ENCODE results near the gene HES5.

Gene HES5

DNA sequence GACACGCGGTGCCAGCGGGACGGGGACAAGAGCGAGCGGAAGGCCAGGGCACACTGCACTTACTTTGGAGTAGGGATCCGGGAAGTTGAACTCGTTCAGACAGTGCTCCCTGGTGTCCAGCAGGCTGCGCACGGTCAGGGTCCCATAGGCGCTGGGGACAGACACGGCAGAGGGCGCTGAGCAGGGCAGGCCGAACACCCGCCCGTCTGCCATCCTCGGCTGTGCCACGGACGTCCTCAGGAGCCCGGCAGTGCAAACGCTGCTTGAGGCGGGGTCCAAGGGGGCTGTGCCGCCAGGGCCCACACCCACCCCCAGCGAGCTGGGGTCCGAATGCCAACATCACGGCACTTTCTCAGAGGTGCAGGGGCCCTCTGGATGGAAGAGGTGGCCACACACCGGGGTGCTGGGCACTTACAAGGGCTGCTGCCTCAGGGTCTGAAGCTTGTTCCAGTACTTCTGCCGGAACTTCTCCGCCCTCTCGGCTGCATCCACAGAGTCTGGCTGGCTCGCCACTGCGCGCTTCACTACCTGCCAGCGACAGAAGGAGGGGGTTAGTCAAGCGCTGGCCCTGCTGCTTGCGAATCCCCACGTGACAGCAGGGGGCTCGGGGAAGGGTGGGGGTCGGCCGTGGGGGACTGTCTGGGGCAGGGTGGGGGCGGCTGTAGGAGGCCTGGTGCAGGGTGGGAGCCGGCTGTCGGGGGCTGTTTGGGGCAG lies 16.0 kb downstream of the HES5 start:
- DNase-seq: no peak

DNA sequence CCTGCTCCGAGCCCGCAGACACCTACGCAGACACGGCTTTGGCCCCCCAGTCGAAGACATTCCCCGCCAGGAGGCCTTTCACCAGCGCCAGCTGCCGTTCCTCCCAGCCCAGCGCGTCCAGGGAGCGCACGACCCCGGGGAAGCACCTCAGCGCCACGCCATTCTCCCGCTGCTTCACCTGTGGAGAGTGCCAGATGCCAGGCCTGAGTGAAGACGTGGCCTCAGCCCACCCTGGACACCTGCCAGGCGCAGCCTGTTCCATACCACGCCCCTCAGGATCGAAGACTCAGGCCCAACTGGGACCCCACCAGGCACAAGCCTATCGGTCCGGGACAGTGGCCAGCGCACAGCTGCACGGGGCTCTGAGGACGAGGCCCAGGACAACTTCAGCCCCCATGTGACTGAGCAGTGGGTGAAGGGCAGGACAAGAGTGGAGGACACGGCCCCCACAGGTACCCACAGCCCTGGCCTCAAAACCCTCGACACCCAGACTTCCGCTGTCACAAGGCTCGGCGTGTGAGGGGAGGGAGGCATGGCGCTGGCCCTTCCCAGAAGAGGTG lies 17.1 kb downstream of the HES5 start:
- no peak for DNase-seq

DNA sequence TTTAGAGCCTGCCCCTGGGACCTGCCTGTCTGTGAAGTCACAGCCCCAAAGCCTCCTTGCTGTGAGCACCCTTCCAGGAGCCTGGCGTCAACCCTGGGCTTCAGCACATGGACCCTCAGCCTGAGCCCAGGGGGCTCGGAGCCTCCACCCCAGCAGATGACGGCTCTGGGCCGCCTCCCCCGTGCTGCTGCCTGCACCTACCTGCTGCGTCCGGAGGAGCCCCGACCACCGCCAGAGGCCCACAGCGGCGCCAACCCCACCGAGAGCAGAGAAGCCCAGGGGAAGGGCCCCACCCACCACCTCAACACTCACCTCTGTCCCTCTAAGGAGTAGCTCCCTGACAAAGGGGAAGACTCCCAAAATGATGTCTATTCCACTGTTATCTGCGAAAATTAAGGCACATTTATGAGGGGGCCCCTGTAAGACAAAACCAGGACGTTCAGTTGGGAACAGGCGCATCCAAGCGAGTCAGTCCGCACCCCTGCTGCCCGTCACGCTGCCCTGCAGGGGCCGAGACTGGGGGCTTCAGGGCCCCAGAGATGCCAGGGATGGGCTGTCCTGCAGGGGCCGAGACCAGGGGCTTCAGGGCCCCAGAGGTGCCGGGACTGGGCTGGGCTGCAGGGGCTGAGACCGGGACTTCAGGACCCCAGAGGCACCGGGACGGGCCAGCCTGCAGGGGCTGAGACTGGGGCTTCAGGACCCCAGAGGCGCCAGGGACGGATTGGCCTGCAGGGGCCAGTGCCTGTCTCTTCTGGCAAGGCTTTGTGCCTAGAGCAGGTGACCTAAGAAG lies 19.5 kb downstream of the HES5 start:
- DNase-seq: no peak

DNA sequence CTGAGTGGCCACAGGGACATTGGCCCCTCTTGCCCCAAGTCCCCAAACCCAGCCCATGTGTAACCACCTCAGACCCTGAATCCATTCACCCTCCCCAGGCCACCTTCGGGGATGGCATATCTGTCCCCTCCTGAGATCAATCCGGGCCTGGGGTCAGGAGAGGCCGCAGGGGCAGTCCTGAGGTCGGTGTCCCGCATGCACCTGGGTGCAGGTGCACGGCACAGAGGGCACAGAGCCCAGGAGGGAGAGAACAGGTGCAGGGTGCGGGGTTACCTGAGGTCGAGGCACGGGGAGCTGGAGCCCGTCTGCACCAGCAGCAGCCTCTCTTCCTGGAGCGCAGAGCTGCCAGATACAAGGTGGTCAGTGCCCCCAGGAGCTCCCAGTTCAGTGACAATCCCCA lies 20.5 kb downstream of the HES5 start:
- DNase-seq: no peak

DNA sequence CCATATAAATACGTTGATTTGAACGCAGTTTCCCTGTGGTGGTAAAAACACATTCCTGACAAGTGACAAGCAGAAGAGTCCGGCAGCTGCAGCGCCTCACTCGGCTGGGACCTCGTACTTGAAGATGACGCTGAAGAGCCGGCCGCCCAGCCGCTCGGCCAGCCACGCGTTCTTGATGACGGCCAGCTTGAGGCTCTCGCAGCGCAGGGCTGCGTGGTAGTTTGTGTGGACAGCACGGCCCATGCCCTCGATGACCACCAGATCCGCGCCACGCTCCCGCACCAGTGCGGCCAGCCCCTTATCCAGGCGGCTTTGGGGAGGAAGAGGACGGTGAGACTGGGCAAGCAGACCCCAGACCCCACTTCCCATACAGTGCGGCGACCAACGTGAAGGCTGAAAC lies 21.3 kb downstream of the HES5 start:
- no peak for DNase-seq

DNA sequence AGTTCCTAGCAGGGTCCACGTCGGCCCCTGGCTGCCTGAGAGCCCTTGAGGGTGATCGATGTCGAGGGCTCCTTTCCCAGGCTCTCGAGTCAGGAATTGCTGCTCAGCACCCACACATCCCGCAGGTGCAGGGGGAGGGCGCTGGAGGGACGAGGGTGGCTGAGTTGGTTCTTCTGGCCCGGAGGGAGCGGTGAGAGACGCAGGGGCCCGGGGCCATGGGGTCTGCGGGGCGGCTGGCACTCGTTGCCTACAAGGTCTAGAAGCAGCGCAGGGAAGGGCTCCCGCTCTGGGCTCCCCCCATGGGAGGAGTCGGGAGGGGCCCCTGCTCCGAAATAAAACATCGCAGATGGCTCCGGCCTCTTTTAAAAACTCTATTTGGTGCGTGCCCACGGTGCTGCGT lies 21.9 kb downstream of the HES5 start:
- DNase-seq: no peak

DNA sequence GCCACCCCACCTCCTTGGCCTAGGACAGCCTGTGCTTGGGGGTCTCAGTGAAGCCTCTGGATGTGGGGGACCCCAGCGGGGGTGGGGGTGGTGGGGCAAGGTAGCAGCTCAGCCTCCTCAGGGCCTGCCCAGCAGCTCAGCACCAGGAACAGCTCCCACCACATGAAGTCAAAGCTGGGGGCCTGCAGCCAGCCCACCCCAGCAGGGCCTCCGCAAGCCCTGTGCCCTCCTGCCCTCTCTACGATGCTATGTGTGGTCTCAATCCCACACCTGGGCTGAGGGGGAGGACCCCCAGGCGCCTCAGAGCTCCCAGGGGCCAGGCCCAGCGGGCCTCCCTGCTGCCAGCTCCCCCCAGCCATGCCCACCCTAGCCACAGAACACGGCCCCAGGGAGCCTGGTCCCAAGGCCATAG lies 22.3 kb downstream of the HES5 start:
- no peak for DNase-seq

DNA sequence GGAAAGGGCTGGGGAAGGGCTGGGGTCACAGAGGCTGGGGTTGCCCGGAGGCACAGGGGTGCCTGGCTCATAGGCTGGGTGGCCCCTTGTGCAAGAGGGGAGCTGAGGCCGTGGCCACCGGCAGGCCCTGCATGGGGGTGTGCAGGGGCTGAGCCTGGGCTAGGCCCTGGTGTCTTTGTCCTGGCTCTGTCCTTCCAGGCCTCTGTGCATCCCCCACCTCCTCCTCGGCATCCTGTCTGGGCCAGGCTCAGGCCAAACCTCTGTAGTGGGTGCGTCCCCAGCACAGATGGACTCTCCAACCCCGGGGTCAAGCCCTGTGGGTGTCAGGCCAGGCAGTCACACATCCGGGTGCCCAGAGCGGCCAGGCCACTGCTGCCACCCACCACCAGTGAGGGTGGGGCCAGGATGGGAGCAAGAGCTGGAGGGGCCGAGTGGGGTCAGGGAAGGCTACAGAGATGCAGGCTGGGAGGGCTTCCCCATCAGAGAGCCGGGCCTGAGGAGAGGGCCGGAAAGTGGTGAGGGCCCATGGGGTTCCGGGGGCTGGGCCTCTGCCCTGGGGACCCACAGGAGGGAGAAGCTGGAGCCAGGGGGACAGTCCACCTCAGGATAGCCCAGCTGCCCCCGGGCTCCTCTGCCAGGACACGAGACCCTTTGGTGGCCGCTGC lies 23.0 kb downstream of the HES5 start:
- DNase-seq: no peak

DNA sequence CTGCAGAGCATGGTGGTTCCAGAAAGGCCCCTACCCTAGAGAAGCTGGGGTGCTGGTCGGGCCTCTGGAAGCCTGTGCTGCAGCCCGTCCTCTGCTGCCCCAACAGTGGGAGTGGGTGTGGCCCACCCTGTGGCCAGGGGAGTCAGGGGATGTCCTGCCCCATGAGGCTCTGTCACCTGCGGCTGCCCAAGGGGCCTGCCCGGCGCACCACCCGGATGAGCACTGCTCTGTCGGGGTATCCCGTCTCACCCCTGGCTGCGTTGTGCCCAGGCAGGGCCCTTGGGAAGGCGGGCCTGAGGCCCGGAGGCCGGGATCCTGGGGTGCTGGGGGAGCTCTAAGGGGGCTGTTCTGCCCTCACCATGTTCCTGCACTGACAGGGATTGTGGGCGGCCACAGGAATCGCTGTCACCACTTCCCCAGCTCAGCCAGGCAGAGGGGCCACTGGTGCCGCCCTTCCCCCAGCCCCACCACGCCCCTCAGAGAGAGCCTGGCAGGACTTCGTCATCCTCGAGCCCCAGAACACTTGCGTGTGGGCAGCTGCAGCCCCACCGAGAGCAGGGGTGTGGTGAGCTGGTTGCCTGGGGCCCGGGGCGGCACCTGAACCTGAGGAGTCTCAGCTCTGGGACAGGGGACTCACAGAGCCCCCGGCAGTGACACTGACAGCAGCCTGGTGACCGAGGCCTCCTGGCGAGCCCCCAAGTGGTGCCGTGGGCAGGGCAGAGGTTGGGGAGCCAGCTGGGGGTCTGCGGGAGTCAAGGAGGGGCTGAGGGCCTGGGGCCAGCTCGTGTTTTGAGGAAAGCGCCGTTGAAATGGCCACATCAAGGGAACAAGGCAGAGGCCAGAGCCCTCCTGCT lies 23.8 kb downstream of the HES5 start:
- no peak for DNase-seq

DNA sequence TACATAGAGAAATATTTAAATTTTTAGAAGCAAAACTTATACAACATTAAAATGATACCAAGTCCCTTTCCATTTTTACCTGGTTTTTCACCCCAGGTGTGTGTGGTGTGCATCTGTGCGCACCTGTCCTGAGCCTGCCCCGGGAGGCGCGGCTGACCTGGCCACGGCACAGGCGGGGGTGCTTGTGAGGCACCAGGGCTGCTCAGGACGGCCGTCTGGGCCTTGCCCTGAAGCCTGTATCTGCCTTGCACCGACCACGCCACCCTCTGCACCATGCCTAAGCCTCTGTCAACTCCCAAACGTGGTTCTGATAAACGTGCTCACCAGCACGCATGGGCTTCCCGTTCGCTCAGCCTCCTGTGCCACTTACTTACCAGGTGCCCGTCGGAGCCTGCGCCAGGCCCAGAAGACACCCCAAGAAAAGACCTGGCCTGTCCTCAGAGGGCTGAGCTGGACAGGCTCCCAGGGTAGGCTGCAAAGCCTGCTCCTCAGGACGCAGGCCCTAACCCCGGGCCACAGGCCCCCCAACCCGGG lies 24.5 kb downstream of the HES5 start:
- DNase-seq: no peak

DNA sequence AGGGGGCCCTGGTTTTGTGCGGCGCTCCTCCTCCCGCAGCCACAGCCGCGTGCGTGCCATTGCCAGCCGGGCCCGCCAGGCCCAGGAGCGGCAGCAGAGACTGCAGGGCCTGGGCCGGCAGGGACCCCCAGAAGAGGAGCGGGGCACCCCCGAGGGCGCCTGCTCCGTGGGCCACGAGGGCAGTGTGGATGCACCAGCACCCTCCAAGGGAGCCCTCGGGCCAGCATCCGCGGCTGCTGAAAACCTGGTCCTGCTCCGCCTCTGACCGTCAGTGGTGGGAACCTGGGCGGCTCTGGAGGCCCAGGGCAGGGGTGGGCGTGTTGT lies 25.2 kb downstream of the HES5 start:
- DNase-seq: no peak

DNA sequence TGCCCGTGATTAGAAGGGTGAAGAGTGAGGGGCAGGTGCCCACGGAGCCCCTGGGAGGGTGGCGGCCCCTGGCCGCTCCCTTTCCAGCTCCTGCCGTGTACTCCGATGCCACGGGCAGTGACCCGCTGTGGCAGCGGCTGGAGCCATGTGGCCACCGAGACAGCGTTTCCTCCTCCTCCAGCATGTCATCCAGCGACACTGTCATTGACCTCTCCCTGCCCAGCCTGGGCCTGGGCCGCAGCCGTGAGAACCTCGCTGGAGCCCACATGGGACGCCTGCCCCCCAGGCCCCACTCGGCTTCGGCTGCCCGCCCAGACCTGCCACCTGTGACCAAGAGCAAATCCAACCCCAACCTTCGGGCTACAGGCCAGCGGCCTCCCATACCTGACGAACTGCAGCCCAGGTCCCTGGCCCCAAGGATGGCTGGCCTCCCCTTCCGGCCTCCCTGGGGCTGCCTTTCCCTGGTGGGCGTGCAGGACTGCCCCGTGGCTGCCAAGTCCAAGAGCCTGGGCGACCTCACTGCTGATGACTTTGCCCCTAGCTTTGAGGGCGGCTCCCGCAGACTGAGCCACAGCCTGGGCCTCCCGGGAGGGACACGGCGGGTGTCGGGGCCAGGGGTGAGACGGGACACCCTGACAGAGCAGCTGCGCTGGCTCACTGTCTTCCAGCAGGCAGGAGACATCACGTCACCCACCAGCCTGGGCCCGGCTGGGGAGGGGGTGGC lies 25.7 kb downstream of the HES5 start:
- DNase-seq: no peak

DNA sequence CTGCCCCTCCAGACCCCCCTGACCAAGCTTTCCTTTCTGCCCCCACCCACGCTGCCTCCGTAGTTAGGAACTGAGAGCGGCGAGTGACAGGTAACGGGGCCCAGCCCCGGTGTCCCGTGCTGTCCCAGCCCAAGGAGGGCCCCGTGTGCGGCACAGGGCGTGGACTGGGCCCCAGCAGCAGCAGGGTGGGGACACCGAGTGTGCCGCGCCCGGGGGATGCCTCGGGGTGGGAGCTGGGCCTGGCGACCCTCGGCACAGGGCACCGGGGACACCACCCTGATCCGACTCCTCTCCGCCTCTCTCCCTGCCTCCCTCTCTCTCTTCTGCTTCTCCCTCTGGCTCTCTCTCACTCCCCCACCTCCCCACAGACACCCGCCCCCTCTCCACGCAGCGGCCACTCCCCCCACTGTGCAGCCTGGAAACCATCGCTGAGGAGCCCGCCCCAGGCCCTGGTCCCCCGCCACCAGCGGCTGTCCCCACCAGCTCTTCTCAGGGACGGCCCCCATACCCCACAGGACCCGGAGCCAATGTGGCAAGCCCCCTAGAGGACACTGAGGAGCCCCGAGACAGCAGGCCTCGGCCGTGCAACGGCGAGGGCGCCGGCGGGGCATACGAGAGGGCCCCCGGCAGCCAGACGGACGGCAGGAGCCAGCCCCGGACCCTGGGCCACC lies 26.4 kb downstream of the HES5 start:
- no peak for DNase-seq

DNA sequence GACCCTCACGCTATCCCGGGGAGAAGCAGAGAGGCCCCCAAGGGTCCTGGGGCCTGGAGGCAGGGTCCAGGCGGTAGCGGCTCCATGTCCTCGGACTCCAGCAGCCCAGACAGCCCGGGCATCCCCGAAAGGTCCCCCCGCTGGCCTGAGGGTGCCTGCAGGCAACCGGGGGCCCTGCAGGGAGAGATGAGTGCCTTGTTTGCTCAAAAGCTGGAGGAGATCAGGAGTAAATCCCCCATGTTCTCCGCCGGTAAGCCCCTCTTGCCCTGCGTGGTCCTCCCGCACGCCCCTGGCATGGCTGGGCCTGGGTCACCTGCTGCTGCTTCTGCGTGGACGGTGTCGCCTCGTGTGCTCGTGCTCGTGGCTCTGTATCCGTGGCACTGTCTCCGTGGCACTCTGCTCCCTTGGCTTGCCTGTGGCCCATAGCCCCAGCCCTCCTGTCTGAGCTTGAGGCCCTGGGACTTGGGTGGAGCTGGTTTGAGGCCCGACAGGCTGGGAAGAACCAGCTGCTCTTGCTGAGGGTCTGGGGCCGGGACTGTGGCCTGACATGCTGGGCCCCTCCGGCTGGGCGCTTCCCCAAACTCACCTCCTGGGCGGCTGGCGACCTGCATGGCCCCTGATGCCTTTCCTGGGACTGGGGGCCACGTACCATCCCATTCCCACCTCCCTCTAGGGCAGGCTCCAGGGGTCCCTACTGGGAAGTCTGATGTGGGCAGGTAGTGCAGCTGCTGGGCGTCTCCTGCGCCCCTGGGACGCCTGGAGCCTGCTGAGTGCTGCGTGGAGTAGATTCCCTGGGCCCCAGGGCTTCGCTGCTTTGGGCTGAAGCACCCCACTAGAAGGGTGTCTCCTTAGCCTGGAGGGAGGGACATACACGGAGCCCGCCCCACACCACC lies 27.2 kb downstream of the HES5 start:
- no peak for DNase-seq

DNA sequence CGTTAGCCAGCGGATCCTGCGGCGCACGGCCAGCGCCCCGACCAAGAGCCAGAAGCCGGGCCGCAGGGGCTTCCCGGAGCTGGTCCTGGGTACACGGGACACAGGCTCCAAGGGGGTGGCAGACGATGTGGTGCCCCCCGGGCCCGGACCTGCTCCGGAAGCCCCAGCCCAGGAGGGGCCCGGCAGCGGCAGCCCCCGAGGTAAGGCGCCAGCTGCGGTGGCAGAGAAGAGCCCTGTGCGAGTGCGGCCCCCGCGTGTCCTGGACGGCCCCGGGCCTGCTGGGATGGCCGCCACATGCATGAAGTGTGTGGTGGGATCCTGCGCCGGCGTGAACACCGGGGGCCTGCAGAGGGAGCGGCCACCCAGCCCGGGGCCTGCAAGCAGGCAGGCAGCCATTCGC lies 27.9 kb downstream of the HES5 start:
- DNase-seq: no peak

DNA sequence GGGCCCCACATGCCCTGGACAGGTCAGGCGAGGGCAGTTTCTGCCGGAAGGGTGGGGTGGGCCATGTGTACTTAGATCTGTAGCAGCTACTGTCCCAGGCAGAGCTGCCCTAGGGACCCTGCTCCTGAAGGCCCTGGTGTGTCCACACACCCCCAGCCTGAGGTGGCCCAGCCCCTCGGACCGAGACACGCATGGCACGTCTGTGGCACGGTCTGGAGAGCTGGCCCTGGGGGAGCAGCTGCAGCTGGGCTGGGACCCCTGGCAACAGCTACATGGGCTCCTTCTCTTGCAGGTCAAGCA lies 28.3 kb downstream of the HES5 start:
- no peak for DNase-seq

DNA sequence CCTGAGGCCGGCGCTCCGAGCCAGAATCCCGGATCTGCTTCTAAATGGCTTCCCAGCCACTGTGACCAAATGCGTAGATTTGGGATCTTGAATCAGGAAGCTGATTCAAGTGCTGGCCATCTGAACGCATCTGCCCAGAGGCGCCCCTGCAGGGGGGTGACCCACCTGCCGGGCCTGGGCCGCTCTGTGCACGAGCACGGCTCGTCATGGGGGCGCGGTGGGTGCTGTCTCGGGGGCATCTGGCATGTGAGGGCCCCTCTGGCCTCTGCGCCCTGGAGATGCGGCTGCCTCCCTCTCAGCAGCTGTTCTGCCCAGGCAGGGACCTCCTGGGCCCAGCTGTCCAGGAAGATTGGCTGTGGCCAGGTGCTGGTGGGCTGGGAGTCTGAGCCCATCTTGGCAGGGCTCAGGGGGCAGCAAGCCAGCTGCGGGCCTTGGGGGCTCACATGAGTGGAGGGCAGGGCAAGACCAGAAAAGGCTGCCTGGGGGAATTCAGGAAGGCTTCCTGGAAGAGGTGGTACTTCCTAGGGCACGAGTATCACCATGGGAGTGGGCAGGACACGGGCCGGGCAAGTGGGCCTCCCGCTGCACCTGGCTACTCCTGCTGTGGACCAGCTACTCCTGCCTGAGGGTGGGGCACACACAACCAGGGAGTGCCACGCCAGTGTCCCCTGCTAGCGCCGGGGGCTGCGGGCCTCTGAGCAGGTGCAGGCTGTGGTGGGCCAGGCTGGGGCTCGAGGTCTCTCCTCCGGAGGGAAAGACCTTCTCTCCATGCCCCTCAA lies 28.8 kb downstream of the HES5 start:
- no peak for DNase-seq

DNA sequence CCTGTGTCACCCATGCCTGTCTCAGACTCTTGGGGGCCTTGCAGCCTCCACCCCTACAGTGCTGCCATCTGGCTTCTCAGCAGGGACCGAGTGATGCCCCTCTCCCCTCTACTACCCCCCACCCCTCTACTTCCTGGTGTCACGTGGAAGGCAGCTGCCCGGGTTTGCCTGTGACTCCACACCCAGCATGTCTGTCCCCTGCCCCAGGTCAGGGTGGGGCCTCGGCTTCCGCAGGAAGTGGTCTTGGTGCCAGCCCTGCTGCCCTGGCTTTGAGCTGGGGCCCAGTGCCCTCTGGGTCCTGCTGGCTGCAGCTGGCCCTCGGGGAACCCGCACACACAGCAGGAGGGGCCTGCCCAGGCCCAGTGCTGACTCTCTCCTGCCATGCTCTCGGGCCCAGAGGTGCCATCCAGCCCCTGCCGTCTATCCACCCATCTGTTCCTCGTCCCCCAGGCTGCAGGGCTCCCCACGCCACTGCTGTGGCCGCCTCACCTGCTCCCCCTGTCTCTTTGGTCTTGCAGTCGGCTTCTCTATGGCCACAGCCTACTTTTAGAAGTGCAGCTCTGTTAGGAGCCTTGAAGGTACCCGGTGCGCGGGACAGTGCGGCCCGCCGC lies 30.0 kb downstream of the HES5 start:
- DNase-seq: no peak

DNA sequence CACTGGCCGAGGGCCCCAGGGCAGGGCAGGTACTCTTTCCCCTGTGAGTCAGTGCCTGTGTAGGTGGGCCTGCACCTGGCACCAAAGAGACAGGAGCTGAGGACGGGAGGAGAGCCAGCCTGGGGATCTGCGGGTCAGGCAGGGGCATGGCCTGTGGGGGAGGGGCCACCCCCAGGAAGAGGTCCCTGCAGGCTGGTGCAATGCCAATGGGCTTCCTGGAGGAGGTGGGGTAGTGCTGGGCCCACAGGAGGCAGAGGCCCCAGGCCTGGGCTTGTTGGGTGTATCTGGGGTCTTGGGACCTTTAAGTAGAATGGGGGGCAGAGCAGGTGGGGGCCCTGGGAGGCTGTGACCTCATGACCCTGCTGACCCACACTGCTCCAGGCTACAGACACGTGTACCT lies 30.8 kb downstream of the HES5 start:
- no peak for DNase-seq
